NAMALWA (cell line): ENCODE measurements around the gene KCNJ18.
"Not testable (repeated sequence)": the region's sequence is repeated elsewhere in the genome, so short reads cannot be mapped to it uniquely, and the experiment has no call there.

Experiments
- DNase-seq: peaks from one replicate; pipeline ENCODE4 v3.0.0-alpha.2; 2015; ENCODE audit warnings: low spot score

KCNJ18 gene

DNA sequence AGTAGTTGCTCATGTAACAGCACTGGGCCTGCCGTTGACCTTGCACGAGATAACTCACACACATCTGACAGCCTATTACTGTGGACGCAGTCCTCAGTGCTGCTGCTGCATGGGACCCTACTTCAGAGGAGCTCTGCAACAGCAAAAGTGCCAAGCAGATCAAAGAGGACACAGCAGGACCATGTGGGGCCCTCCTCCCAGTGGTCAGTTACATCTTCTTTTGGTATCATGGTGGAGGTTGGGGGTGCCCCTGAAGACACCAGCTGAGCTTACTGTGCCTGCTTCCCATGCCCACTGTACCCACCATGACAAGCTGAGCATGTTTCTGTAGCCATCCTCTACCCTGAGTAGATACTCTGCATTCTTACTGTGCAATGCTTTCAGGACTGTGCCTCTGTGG is 41.6 kb downstream of the KCNJ18 start:
- not testable (repeated sequence) for DNase-seq

GRCh38 chr17:21735814-21736213 is 43.5 kb downstream of the KCNJ18 start:
- DNase-seq: not testable (repeated sequence)

DNA sequence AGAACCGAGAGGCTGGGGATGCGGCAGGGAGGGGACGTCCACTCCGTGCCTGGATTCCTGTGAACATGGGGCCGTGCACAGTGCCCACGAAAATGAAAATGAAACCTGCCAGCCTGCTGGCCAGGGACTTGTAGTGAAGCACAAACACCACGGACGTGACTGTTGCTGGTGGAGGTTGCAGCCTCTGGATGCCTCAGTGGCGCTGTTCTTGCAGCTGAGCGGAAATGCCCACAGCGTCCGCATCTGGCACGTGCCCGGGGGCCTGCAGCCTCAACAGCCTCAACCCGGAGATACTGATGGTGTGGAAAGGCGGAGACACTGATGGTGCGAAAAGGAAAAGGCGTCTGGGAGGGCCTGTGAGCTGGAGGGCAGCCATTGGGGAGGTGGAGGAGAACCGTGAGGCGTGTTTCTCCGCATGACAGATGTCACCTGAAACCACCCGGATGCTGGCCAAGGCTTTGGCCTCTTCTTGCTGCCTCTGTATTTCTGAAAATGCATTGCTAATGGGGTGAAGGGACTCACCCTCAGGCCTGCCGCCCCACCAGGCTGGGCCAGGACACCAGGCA is 44.8 kb downstream of the KCNJ18 start:
- not testable (repeated sequence) for DNase-seq

DNA sequence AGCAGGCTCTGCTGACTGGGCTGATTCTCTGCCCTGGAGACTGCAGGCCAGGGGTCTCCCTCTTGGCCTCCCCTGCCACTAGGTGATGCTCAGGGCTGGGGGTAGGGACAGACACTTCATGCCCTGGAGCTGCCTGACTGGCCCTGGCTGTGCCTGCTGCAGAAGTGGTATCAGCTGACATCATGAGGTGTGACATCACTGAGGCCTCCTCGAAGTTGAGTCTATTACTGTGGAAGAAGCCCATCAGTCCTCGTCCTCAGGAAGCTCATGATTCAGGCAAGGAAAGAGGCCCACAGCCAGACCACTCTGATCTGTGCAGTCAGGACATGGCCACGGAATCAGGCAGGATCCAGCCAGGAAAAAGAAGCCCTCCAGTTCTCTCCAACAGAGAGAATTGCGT is 45.9 kb downstream of the KCNJ18 start:
- DNase-seq: not testable (repeated sequence)

- not testable (repeated sequence) for DNase-seq
Observed at GRCh38 chr17:21738877-21739474, 46.7 kb downstream of the KCNJ18 start.

DNA sequence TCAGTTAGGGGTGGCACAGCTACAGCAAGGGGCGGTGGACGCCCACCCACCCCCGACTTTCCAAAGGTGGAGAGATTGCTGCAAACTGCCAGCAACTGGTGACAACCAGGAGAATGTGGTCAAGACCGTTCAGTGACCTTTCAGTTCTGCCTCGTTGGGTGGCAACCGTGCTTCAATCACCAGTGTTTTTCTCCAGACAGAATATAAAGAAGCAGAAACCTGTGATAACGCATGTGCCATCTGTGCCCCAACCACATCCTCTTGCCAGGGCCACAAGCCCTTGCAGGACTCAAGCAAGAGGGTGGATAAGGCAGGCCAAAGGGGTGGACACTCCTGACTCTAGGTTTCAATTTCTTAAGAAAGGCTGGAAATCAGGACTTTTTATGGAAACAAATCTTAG is 47.2 kb downstream of the KCNJ18 start:
- not testable (repeated sequence) for DNase-seq

GRCh38 chr17:21740836-21741235 is 48.5 kb downstream of the KCNJ18 start:
- not testable (repeated sequence) for DNase-seq

GRCh38 chr17:21741520-21741919 is 49.2 kb downstream of the KCNJ18 start:
- not testable (repeated sequence) for DNase-seq

GRCh38 chr17:21742326-21742725 is 50.0 kb downstream of the KCNJ18 start:
- no peak for DNase-seq

- DNase-seq: not testable (repeated sequence)
Observed at GRCh38 chr17:21744151-21744550, 51.8 kb downstream of the KCNJ18 start.

- DNase-seq: not testable (repeated sequence)
Observed at GRCh38 chr17:21744621-21745020, 52.3 kb downstream of the KCNJ18 start.

GRCh38 chr17:21745385-21746054 is 53.2 kb downstream of the KCNJ18 start:
- not testable (repeated sequence) for DNase-seq

- not testable (repeated sequence) for DNase-seq
Observed at GRCh38 chr17:21746415-21746814, 54.1 kb downstream of the KCNJ18 start.

GRCh38 chr17:21747195-21747915 is 55.0 kb downstream of the KCNJ18 start:
- DNase-seq: not testable (repeated sequence)

DNA sequence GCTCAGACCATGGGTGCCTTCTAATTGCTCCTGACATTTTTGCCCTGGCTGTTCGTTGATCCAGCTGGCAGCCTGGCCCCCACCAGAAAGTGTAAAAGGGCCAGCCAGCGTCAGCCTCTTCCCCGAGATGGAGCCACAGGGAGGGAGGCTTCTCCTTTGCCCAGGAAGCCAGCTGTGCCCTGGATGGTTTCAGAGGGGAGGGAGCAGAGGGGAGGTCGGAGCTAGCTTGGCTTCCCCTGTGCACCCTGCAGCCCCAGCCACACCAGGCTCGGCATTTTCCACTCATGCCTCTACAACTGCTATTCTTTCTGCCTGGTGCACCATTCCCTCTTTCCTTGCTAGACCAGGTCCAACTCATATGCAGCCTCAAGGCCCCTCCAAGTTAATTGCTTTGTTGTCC is 56.4 kb downstream of the KCNJ18 start:
- not testable (repeated sequence) for DNase-seq

DNA sequence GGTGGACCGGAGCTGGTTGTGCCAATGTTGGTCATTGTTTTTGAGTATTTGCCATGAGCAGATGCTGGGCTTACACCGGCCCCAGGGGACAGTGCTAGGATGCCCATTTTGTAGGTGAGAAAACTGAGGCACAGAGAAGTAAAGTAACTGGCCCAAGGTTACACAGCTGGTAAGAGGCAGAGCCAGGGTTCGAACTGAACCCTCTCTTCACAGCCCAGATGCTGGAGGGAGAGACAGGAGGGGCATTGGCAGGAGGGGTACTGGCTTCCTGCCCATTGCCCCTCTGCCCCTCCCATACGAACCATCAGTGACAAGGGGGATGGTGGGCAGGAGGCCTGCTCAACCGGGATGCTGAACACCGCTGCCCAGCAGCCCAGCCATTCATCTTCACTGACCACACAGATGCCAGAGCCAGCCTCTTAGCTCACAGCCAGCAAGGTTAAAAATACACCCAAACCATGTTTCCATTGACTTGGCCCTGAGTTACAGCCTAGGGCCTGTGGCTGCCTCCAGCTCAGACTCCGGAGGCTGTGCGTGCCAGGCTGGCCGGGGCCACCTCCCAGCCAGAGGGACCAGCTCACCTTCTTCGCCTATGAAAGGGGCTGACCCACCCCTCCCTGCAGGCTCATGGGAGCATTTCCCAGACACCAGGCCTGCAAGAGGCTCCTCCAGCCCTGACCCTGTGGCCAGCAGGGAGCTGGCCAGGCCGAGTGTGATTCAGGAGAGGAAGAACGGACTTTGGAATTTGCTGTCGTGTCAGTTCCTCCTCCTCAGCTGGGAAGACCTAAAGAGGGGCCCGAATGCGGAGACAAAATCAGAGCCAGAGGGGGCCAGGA is 57.6 kb downstream of the KCNJ18 start:
- not testable (repeated sequence) for DNase-seq

DNA sequence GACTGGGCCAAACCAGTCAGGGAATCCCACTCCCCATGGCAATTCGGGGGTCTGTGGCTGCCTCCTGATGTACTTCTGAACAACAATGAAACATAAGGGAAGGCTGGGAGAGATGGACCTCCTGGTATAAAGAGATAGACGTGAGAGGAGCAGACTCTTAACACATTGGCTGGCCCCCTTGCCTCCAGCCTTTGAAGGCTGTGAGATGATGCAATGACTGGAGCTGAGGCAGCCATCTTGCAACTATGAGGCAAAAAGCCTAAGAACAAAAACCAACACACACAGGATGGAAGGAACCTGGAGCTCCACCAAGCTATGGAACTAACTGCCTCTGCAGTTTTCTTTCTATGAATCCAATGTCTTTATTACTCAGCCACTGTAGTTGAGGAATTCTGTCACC is 58.8 kb downstream of the KCNJ18 start:
- DNase-seq: not testable (repeated sequence)
